ENCODE data around the gene PRAMEF4. TPM values are rescaled to one million over a fixed set of nuclear protein-coding genes. Genes with fewer than 3 reads are reported as not detected.
"Not testable (repeated sequence)": the region's sequence is repeated elsewhere in the genome, so short reads cannot be mapped to it uniquely, and the experiment has no call there.

The PRAMEF4 gene
- not detected for polyA plus RNA-seq (2013, experiment 1 of 2)
- not detected for polyA plus RNA-seq (2013, experiment 2 of 2)

DNA sequence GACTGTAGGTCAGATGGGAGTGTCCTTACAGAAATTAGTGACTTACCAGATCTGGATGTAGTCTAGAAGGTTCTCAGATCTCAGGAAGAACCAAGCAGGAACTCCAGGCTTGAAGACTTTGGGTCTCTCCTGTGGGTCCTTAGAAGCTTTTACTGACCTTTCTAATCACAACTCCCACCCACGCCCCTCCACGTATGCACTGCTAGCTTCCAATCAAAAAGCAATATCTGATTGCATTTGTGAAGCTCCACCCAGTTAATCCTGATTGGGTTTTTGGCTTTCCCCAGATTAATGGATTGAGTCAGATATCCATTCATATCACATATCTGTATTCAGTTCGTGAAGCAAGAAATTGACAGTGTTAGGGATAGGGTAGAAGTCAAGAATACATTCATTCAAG is at the start of gene PRAMEF4:
Gene PRAMEF4 (minus strand): TSS at position 101 of the 400 bp plus-strand sequence. CDS start 2,807 bp downstream, outside the sequence.
- not testable (repeated sequence) for H2BK5ac ChIP-seq (ENCODE audit: low read length); H3K27ac ChIP-seq (replicated peaks; ENCODE audit: low read length); H3K79me1 ChIP-seq (ENCODE audit: low read depth, low read length); H2BK120ac ChIP-seq (ENCODE audit: low read depth, low read length); H4K91ac ChIP-seq (ENCODE audit: low read depth, low read length, poor library complexity); H3K4ac ChIP-seq (ENCODE audit: low read length); H3K4me3 ChIP-seq (ENCODE audit: low read length in 2 of 2); H2BK15ac ChIP-seq (ENCODE audit: low read length); H3K27me3 ChIP-seq (ENCODE audit: control insufficient read depth in 3 of 3, insufficient read depth in 3 of 3, low read depth in 1 of 3, low read length in 3 of 3); H3K14ac ChIP-seq (ENCODE audit: low read length); DNase-seq (ENCODE audit: low spot score); H4K8ac ChIP-seq (ENCODE audit: low read depth, low read length); H3K4me1 ChIP-seq (ENCODE audit: control insufficient read depth in 2 of 2, insufficient read depth in 1 of 2, low read depth in 1 of 2, low read length in 2 of 2); H2BK12ac ChIP-seq (ENCODE audit: low read length); H3K18ac ChIP-seq (ENCODE audit: low read length); H2AFZ ChIP-seq (ENCODE audit: low read length); H3K23ac ChIP-seq (ENCODE audit: low read depth, low read length, poor library complexity); H3K9ac ChIP-seq (ENCODE audit: low read depth, low read length, poor library complexity); H3K9me3 ChIP-seq (replicated peaks in 1 of 2; ENCODE audit: control insufficient read depth in 2 of 2, insufficient read depth in 1 of 2, low read depth in 1 of 2, low read length in 2 of 2); H3K4me2 ChIP-seq (ENCODE audit: insufficient read depth, low read length, poor library complexity, severe bottlenecking); H3K36me3 ChIP-seq (replicated peaks in 1 of 2; ENCODE audit: control insufficient read depth in 2 of 2, insufficient read depth in 2 of 2, low read length in 2 of 2); H2AK5ac ChIP-seq (ENCODE audit: low read depth, low read length)
- WGBS, 2 donors (ENCODE audit: extremely low coverage in 2 of 2, insufficient read length in 2 of 2, insufficient replicate concordance in 1 of 2): no CpG with 5 or more reads among the region's 3 CpGs

DNA sequence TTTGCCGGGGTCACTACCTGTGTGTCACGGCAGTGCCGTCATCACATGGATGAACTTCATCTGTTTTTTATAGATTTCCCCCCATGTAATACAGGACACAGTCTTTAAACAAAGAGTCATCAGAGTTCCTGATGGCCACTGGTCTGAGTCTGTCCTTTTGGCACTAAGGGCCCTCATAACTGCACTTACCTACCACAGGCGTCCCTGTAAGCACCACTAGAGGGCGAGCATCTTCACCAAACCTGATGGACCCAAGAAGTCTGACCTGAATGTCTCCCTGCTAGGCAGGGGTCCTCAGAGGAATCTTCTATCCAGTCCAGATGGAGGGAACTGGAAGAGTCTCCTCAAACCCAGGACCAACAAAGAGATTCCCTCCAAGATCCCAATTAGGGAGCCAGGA is 38.4 kb upstream of the PRAMEF4 start:
- no CpG with 5 or more reads among the region's 5 CpGs for WGBS, 2 donors (ENCODE audit: extremely low coverage in 2 of 2, insufficient read length in 2 of 2, insufficient replicate concordance in 1 of 2)
- not testable (repeated sequence) for H4K8ac ChIP-seq (ENCODE audit: low read depth, low read length)

DNA sequence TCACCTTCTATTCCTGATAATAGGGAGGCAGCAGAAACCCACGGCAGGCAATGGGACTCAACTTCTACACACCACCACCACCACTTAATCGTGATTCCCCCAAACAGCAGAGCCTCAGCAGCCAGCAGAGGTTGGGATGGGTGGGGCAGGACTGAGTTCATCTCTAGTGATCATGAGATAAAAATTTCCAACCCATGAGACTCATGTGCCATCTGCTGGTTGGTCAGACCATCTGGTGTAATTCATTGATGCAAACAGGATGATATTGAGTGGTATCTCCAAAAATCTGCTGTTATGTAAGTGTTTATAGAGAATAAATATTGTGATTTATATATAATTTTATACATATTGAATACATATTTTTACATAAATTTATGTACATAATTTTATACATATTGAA is 35.7 kb upstream of the PRAMEF4 start:
- not testable (repeated sequence) for H3K79me1 ChIP-seq (ENCODE audit: low read depth, low read length); H3K4me1 ChIP-seq (ENCODE audit: control insufficient read depth in 2 of 2, insufficient read depth in 1 of 2, low read depth in 1 of 2, low read length in 2 of 2); H4K91ac ChIP-seq (ENCODE audit: low read depth, low read length, poor library complexity); H3K4ac ChIP-seq (ENCODE audit: low read length); H4K8ac ChIP-seq (ENCODE audit: low read depth, low read length); H2AFZ ChIP-seq (ENCODE audit: low read length); H2BK12ac ChIP-seq (ENCODE audit: low read length); H3K23ac ChIP-seq (ENCODE audit: low read depth, low read length, poor library complexity); H2BK120ac ChIP-seq (ENCODE audit: low read depth, low read length); H2BK15ac ChIP-seq (ENCODE audit: low read length); H3K36me3 ChIP-seq (replicated peaks in 1 of 2; ENCODE audit: control insufficient read depth in 2 of 2, insufficient read depth in 2 of 2, low read length in 2 of 2); H3K9me3 ChIP-seq (replicated peaks in 1 of 2; ENCODE audit: control insufficient read depth in 2 of 2, insufficient read depth in 1 of 2, low read depth in 1 of 2, low read length in 2 of 2); DNase-seq (ENCODE audit: low spot score); H3K27ac ChIP-seq (replicated peaks; ENCODE audit: low read length); H2BK5ac ChIP-seq (ENCODE audit: low read length); H3K4me3 ChIP-seq (ENCODE audit: low read length in 2 of 2); H3K4me2 ChIP-seq (ENCODE audit: insufficient read depth, low read length, poor library complexity, severe bottlenecking); H3K14ac ChIP-seq (ENCODE audit: low read length); H3K9ac ChIP-seq (ENCODE audit: low read depth, low read length, poor library complexity); H3K27me3 ChIP-seq (ENCODE audit: control insufficient read depth in 3 of 3, insufficient read depth in 3 of 3, low read depth in 1 of 3, low read length in 3 of 3); H3K18ac ChIP-seq (ENCODE audit: low read length); H2AK5ac ChIP-seq (ENCODE audit: low read depth, low read length)
- WGBS, 2 donors (ENCODE audit: extremely low coverage in 2 of 2, insufficient read length in 2 of 2, insufficient replicate concordance in 1 of 2): no CpG with 5 or more reads among the region's 2 CpGs

More for the DNA sequence above, 38.4 kb upstream of the PRAMEF4 start:
- H3K9ac ChIP-seq (ENCODE audit: low read depth, low read length, poor library complexity); H3K27ac ChIP-seq (replicated peaks; ENCODE audit: low read length); H3K79me1 ChIP-seq (ENCODE audit: low read depth, low read length); H3K27me3 ChIP-seq (ENCODE audit: control insufficient read depth in 3 of 3, insufficient read depth in 3 of 3, low read depth in 1 of 3, low read length in 3 of 3); H3K4me3 ChIP-seq (ENCODE audit: low read length in 2 of 2); H3K4me2 ChIP-seq (ENCODE audit: insufficient read depth, low read length, poor library complexity, severe bottlenecking); H2BK15ac ChIP-seq (ENCODE audit: low read length); DNase-seq (ENCODE audit: low spot score); H3K18ac ChIP-seq (ENCODE audit: low read length); H3K4ac ChIP-seq (ENCODE audit: low read length); H2BK5ac ChIP-seq (ENCODE audit: low read length); H2AK5ac ChIP-seq (ENCODE audit: low read depth, low read length); H2BK12ac ChIP-seq (ENCODE audit: low read length); H3K36me3 ChIP-seq (replicated peaks in 1 of 2; ENCODE audit: control insufficient read depth in 2 of 2, insufficient read depth in 2 of 2, low read length in 2 of 2); H2AFZ ChIP-seq (ENCODE audit: low read length); H3K14ac ChIP-seq (ENCODE audit: low read length); H4K91ac ChIP-seq (ENCODE audit: low read depth, low read length, poor library complexity); H3K23ac ChIP-seq (ENCODE audit: low read depth, low read length, poor library complexity); H2BK120ac ChIP-seq (ENCODE audit: low read depth, low read length); H3K9me3 ChIP-seq (replicated peaks in 1 of 2; ENCODE audit: control insufficient read depth in 2 of 2, insufficient read depth in 1 of 2, low read depth in 1 of 2, low read length in 2 of 2); H3K4me1 ChIP-seq (ENCODE audit: control insufficient read depth in 2 of 2, insufficient read depth in 1 of 2, low read depth in 1 of 2, low read length in 2 of 2): not testable (repeated sequence)

DNA sequence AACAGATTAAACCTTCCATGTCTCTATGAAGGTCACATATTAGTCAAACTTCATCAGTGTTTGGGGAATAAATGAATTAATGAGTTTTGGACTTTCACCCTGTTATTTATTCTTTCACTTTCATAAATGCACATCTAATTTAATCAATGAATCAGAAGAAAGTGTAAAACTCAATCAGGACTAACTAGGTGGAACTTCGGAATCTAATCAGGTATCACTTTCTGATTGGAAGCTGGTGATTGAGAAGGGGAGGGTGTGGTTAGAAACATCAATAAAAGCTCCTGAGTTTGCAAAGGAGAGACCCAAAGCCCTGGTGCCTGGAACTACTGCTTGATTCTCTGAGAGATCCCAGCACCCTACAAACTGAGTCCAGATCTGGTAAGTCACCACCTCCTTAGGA is 30.3 kb upstream of the PRAMEF4 start, which contains the start of gene PRAMEF7:
Gene PRAMEF7 (plus strand): TSS at position 301 of the 400 bp plus-strand sequence. CDS start 1,083 bp downstream, outside the sequence.
- H3K9ac ChIP-seq (ENCODE audit: low read depth, low read length, poor library complexity); H3K4me1 ChIP-seq (ENCODE audit: control insufficient read depth in 2 of 2, insufficient read depth in 1 of 2, low read depth in 1 of 2, low read length in 2 of 2); H3K36me3 ChIP-seq (replicated peaks in 1 of 2; ENCODE audit: control insufficient read depth in 2 of 2, insufficient read depth in 2 of 2, low read length in 2 of 2); H3K4me3 ChIP-seq (ENCODE audit: low read length in 2 of 2); H2BK12ac ChIP-seq (ENCODE audit: low read length); DNase-seq (ENCODE audit: low spot score); H3K4me2 ChIP-seq (ENCODE audit: insufficient read depth, low read length, poor library complexity, severe bottlenecking); H3K18ac ChIP-seq (ENCODE audit: low read length); H3K14ac ChIP-seq (ENCODE audit: low read length); H2BK15ac ChIP-seq (ENCODE audit: low read length); H4K91ac ChIP-seq (ENCODE audit: low read depth, low read length, poor library complexity); H2BK5ac ChIP-seq (ENCODE audit: low read length); H3K79me1 ChIP-seq (ENCODE audit: low read depth, low read length); H2AFZ ChIP-seq (ENCODE audit: low read length); H4K8ac ChIP-seq (ENCODE audit: low read depth, low read length); H3K9me3 ChIP-seq (replicated peaks in 1 of 2; ENCODE audit: control insufficient read depth in 2 of 2, insufficient read depth in 1 of 2, low read depth in 1 of 2, low read length in 2 of 2); H3K23ac ChIP-seq (ENCODE audit: low read depth, low read length, poor library complexity); H3K27ac ChIP-seq (replicated peaks; ENCODE audit: low read length); H3K27me3 ChIP-seq (ENCODE audit: control insufficient read depth in 3 of 3, insufficient read depth in 3 of 3, low read depth in 1 of 3, low read length in 3 of 3); H3K4ac ChIP-seq (ENCODE audit: low read length); H2AK5ac ChIP-seq (ENCODE audit: low read depth, low read length); H2BK120ac ChIP-seq (ENCODE audit: low read depth, low read length): not testable (repeated sequence)
- no CpG with 5 or more reads among the region's 1 CpG for WGBS, 2 donors (ENCODE audit: extremely low coverage in 2 of 2, insufficient read length in 2 of 2, insufficient replicate concordance in 1 of 2)
